HCT116 (cell line): ENCODE data around the gene SPTBN1. TPM values are rescaled to one million over a fixed set of nuclear protein-coding genes. Genes with fewer than 3 reads are reported as not detected.

ENCODE experiments used
- ATAC-seq: fragments of 200-7000 bp; cut with Tn5 transposase; 2 replicates; pipeline ENCODE4 v1.9.1; 2020; ENCODE audit warnings: mild to moderate bottlenecking, moderate library complexity
- BruUV-seq: library from RNA; stranded (reverse); fragments of 400-500 nt; replicated peaks from 2 replicates; lab custom pipeline; 2021; lab: Mats Ljungman, UMichigan
- CTCF ChIA-PET: fragments of 300-600 bp; sonication (Branson Sonifier 250); formaldehyde crosslinking; loops from one replicate; lab custom pipeline; 2021; ENCODE audit warnings: antibody characterized with exemption; lab: Charles Lee
- POLR2A ChIA-PET: fragments of 300-600, 350-600 bp; sonication (Branson Sonifier 250); formaldehyde crosslinking; loops from one replicate; lab custom pipeline; 2021; ENCODE audit warnings: antibody characterized with exemption; lab: Charles Lee
- RAD21 ChIA-PET, 2 experiments: fragments of 300-600 bp; sonication (Branson Sonifier 250); formaldehyde crosslinking; loops; one replicate each; lab custom pipeline; 2023; ENCODE audit warnings: low total read pairs in 2 of 2; ENCODE audit not compliant: uncharacterized antibody in 2 of 2, unreplicated experiment in 2 of 2, low non-redundant PET in 1 of 2; lab: Charles Lee
- DNase-seq: peaks from one replicate; pipeline ENCODE4 v3.0.0-alpha.2; 2010; ENCODE audit warnings: low read depth, low spot score
- H2AFZ ChIP-seq: fragments of 200-600 bp; shearing (Covaris generic), sonication (generic); 2 replicates; pipeline ENCODE4 v1.6.1; 2017; ENCODE audit warnings: low read depth, mixed run types, mixed read lengths, antibody characterized with exemption, low read length; ENCODE audit not compliant: poor library complexity, severe bottlenecking
- H3K27ac ChIP-seq: 2 replicates; pipeline ENCODE4 v1.5.1; 2012; ENCODE audit warnings: low read depth, low read length
- H3K27me3 ChIP-seq: fragments of 200-600 bp; sonication (generic); 2 replicates; pipeline ENCODE4 v1.6.1; 2016; ENCODE audit warnings: mixed run types, low read length, mixed read lengths; ENCODE audit not compliant: insufficient read depth
- H3K36me3 ChIP-seq, 2 experiments: fragments of 200-500 bp in 1 of 2; fragments of 200-600 bp in 1 of 2; sonication (Bioruptor generic) in 1 of 2; sonication (generic) in 1 of 2; 2 replicates each; pipeline versions ENCODE4 v1.5.1 to v1.6.1; 2014 to 2016; ENCODE audit warnings: low read length in 2 of 2, inconsistent platforms in 1 of 2, mixed read lengths in 1 of 2, mixed run types in 1 of 2; ENCODE audit not compliant: insufficient read depth in 2 of 2, control insufficient read depth in 1 of 2
- H3K4me1 ChIP-seq, 2 experiments: fragments of 200-600 bp in 1 of 2; sonication (generic) in 1 of 2; 2 replicates each; pipeline versions ENCODE4 v1.5.1 to v1.6.1; 2012 to 2017; ENCODE audit warnings: low read length in 2 of 2, inconsistent platforms in 1 of 2, mild to moderate bottlenecking in 1 of 2, mixed read lengths in 1 of 2, mixed run types in 1 of 2, moderate library complexity in 1 of 2; ENCODE audit not compliant: insufficient read depth in 2 of 2, control insufficient read depth in 1 of 2
- H3K4me2 ChIP-seq: fragments of 200-600 bp; sonication (generic); 2 replicates; pipeline ENCODE4 v1.6.1; 2017; ENCODE audit warnings: mixed run types, low read length, mixed read lengths
- H3K4me3 ChIP-seq, 2 experiments: fragments of 200-600 bp in 1 of 2; sonication (generic) in 1 of 2; replicated peaks in 1 of 2; 2 replicates each; pipeline ENCODE4 v1.5.1; 2011 to 2016; ENCODE audit warnings: low read length in 2 of 2, control low read depth in 1 of 2, low read depth in 1 of 2, mild to moderate bottlenecking in 1 of 2, mixed read lengths in 1 of 2, mixed run types in 1 of 2
- H3K79me2 ChIP-seq: fragments of 200-600 bp; sonication (generic); 2 replicates; pipeline ENCODE4 v1.6.1; 2017; ENCODE audit warnings: mild to moderate bottlenecking, mixed run types, low read length, moderate library complexity, mixed read lengths; ENCODE audit not compliant: insufficient read depth
- H3K9ac ChIP-seq: fragments of 200-600 bp; sonication (generic); 2 replicates; pipeline ENCODE4 v1.6.1; 2016; ENCODE audit warnings: low read length, mixed read lengths
- H3K9me2 ChIP-seq: fragments of 200-600 bp; sonication (generic), shearing (Covaris generic); 2 replicates; pipeline ENCODE4 v1.6.1; 2017; ENCODE audit warnings: mixed run types, mild to moderate bottlenecking, moderate library complexity; ENCODE audit not compliant: insufficient read depth
- H3K9me3 ChIP-seq, 2 experiments: fragments of 200-500 bp in 1 of 2; fragments of 200-600 bp in 1 of 2; sonication (Bioruptor generic) in 1 of 2; sonication (generic) in 1 of 2; 2 replicates each; pipeline ENCODE4 v1.6.1; 2014 to 2017; ENCODE audit warnings: low read length in 2 of 2, mixed read lengths in 2 of 2, inconsistent platforms in 1 of 2, low read depth in 1 of 2, mild to moderate bottlenecking in 1 of 2, mixed run types in 1 of 2, moderate library complexity in 1 of 2; ENCODE audit not compliant: control insufficient read depth in 1 of 2, insufficient read depth in 1 of 2
- H4K20me1 ChIP-seq: fragments of 200-600 bp; sonication (generic), shearing (Covaris generic); 2 replicates; pipeline ENCODE4 v1.6.1; 2017; ENCODE audit warnings: mixed run types, mild to moderate bottlenecking, moderate library complexity; ENCODE audit not compliant: insufficient read depth
- ATF3 ChIP-seq: IDR thresholded peaks from 2 replicates; pipeline ENCODE4 v1.6.1; 2012
- CEBPB ChIP-seq: IDR thresholded peaks from 2 replicates; pipeline ENCODE4 v1.6.1; 2012; ENCODE audit warnings: low read depth
- EGR1 ChIP-seq: IDR thresholded peaks from 2 replicates; pipeline ENCODE4 v1.6.1; 2012; ENCODE audit warnings: low read depth
- ELF1 ChIP-seq: IDR thresholded peaks from 2 replicates; pipeline ENCODE4 v1.6.1; 2012; ENCODE audit warnings: low read depth, borderline replicate concordance
- EZH2 ChIP-seq: fragments of 200-600 bp; sonication (generic); IDR thresholded peaks from 2 replicates; pipeline ENCODE4 v1.6.1; 2017; ENCODE audit warnings: antibody characterized with exemption, mixed run types
- EZH2phosphoT487 ChIP-seq: fragments of 200-600 bp; IDR thresholded peaks from 2 replicates; pipeline ENCODE4 v1.6.1; 2018; ENCODE audit warnings: antibody characterized with exemption, borderline replicate concordance
- FOSL1 ChIP-seq: IDR thresholded peaks from 2 replicates; pipeline ENCODE4 v1.6.1; 2012; ENCODE audit warnings: low read depth
- JUND ChIP-seq: IDR thresholded peaks from 2 replicates; pipeline ENCODE4 v1.6.1; 2012
- POLR2AphosphoS5 ChIP-seq: IDR thresholded peaks from 2 replicates; pipeline ENCODE4 v1.6.1; 2011; ENCODE audit warnings: mild to moderate bottlenecking, low read depth, low read length, moderate library complexity
- RAD21 ChIP-seq: IDR thresholded peaks from 2 replicates; pipeline ENCODE4 v1.6.1; 2012; ENCODE audit warnings: low read depth, mild to moderate bottlenecking
- REST ChIP-seq: IDR thresholded peaks from 2 replicates; pipeline ENCODE4 v1.6.1; 2012; ENCODE audit warnings: low read depth
- SRF ChIP-seq: IDR thresholded peaks from 2 replicates; pipeline ENCODE4 v1.6.1; 2012; ENCODE audit warnings: low read depth
- TCF7L2 ChIP-seq: IDR thresholded peaks from 2 replicates; pipeline ENCODE4 v1.7.0; 2011; ENCODE audit warnings: borderline replicate concordance, inconsistent platforms; ENCODE audit not compliant: insufficient read depth, insufficient read length; ENCODE audit errors: extremely low read depth
- ZBTB33 ChIP-seq: IDR thresholded peaks from 2 replicates; pipeline ENCODE4 v1.6.1; 2011; ENCODE audit warnings: mild to moderate bottlenecking, low read length, moderate library complexity; ENCODE audit not compliant: insufficient replicate concordance; ENCODE audit errors: extremely low read depth
- ZFX ChIP-seq: fragments of 450-650 bp; IDR thresholded peaks from 2 replicates; pipeline ENCODE4 v1.6.1; 2017
- ZNF274 ChIP-seq: fragments of 200-500 bp; sonication (Bioruptor generic); IDR thresholded peaks from 2 replicates; pipeline ENCODE4 v1.6.1; 2014; ENCODE audit warnings: mild to moderate bottlenecking, low read depth, low read length, inconsistent platforms
- intact Hi-C: fragments of 100-400 bp; cut with micrococcal nuclease; formaldehyde crosslinking; loops from 2 replicates; pipeline ENCODE4 v1.10.0; 2022
- total RNA-seq: library from RNA; stranded (reverse); gene quantifications from one replicate; pipeline ENCODE4 v1.2.1, GENCODE V29; 2021; ENCODE audit not compliant: unreplicated experiment

The SPTBN1 gene
- total RNA-seq, 1 experiment from 2014 or later = 84.4 TPM

- 0 out of 2 replicates have a peak, but pooled peaks cover 3% of the 10 kb centered on the region for H4K20me1 ChIP-seq
- no peaks in the 10 kb centered on the region for H3K27me3 ChIP-seq
- no peaks in the 10 kb centered on the region for H3K9me2 ChIP-seq
- peaks cover 19 to 22% of the 10 kb centered on the region in 2 experiments; a peak in 3 of 4 replicates for H3K36me3 ChIP-seq
- H3K4me1 ChIP-seq = no peaks in the 10 kb centered on the region
- no peaks in the 10 kb centered on the region for H3K9me3 ChIP-seq
- no peak for DNase-seq
- no peak overlapping the region for H3K27ac ChIP-seq
- no peak for ATAC-seq
- CTCF ChIA-PET = no interaction called here
- no peak overlapping the region for H2AFZ ChIP-seq
- TF ChIP-seq ATF3 (no peak), POLR2AphosphoS5 (no peak), FOSL1 (no peak), CEBPB (no peak), ZNF274 (no peak), REST (no peak), TCF7L2 (no peak), ZBTB33 (no peak), ZFX (no peak), ELF1 (no peak), EGR1 (no peak), JUND (no peak), SRF (no peak), EZH2phosphoT487 (no peak), RAD21 (no peak), EZH2 (no peak)
- BruUV-seq = no TSS peak
- no peak overlapping the region for H3K4me2 ChIP-seq
- POLR2A ChIA-PET = no interaction called here
- RAD21 ChIA-PET = no interaction called here
- H3K79me2 ChIP-seq = no peaks in the 10 kb centered on the region
- H3K9ac ChIP-seq = no peak overlapping the region
- no peak overlapping the region for H3K4me3 ChIP-seq
- intact Hi-C loops = no loop called here
Observed at GRCh38 chr2:54636415-54637139, 180.4 kb downstream of the SPTBN1 start.
